Middle frontal gyrus (tissue), 1 donor: ENCODE data around the gene RRBP1.

Source experiments
- DNase-seq: peaks from one replicate; pipeline ENCODE4 v3.0.0-alpha.2; 2015; ENCODE audit warnings: low spot score; ENCODE audit errors: extremely low spot score

Gene RRBP1

GRCh38 chr20:17624070-17624469 is 58.0 kb downstream of the RRBP1 start:
- no peak for DNase-seq

GRCh38 chr20:17622851-17623508 is 59.1 kb downstream of the RRBP1 start:
- no peak for DNase-seq

- no peak for DNase-seq
These were observed 59.8 kb downstream of the RRBP1 start for GRCh38 chr20:17622086-17622850.

- DNase-seq, result no peak
These were observed 60.6 kb downstream of the RRBP1 start for GRCh38 chr20:17621229-17621968.

GRCh38 chr20:17620371-17621228 is 61.4 kb downstream of the RRBP1 start:
- DNase-seq, result no peak

GRCh38 chr20:17619351-17620093 is 62.5 kb downstream of the RRBP1 start:
- no peak for DNase-seq

- DNase-seq, result no peak
These were observed 63.4 kb downstream of the RRBP1 start for GRCh38 chr20:17618673-17619013.

GRCh38 chr20:17617868-17618672 is 64.0 kb downstream of the RRBP1 start:
- DNase-seq, result no peak

- DNase-seq, result peak; percentile 11
These were observed 64.7 kb downstream of the RRBP1 start for GRCh38 chr20:17617212-17617867.

GRCh38 chr20:17616480-17617211 is 65.4 kb downstream of the RRBP1 start:
- DNase-seq, result no peak

GRCh38 chr20:17615645-17616479 is 66.2 kb downstream of the RRBP1 start:
- DNase-seq, result no peak

- no peak for DNase-seq
These were observed 67.0 kb downstream of the RRBP1 start for GRCh38 chr20:17614812-17615644.

GRCh38 chr20:17614176-17614811 is 67.7 kb downstream of the RRBP1 start:
- no peak for DNase-seq

- DNase-seq, result no peak
These were observed 68.5 kb downstream of the RRBP1 start for GRCh38 chr20:17613328-17614175.

- DNase-seq, result no peak
These were observed 69.1 kb downstream of the RRBP1 start for GRCh38 chr20:17612992-17613327.
